Fibroblast of lung (primary cell): ENCODE data around the gene CHRM5. TPM values are rescaled to one million over a fixed set of nuclear protein-coding genes. Genes with fewer than 3 reads are reported as not detected.

Source experiments
- DNase-seq, 2 donors: peaks; one replicate each; pipeline versions ENCODE4 v3.0.0 to v3.0.0-alpha.2; 2010; ENCODE audit warnings: low read depth in 2 of 2
- H2AFZ ChIP-seq: 2 replicates; pipeline ENCODE4 v1.5.1; 2012; ENCODE audit warnings: low read length, control low read depth, inconsistent platforms
- H3K27ac ChIP-seq: 2 replicates; pipeline ENCODE4 v1.5.1; 2011; ENCODE audit warnings: low read length, control low read depth; ENCODE audit not compliant: insufficient read depth
- H3K27me3 ChIP-seq: 2 replicates; pipeline ENCODE4 v1.5.1; 2011; ENCODE audit warnings: mild to moderate bottlenecking, low read length; ENCODE audit not compliant: control insufficient read depth, insufficient read depth
- H3K36me3 ChIP-seq: 2 replicates; pipeline ENCODE4 v1.5.1; 2011; ENCODE audit warnings: low read length; ENCODE audit not compliant: control insufficient read depth, insufficient read depth
- H3K4me1 ChIP-seq: 2 replicates; pipeline ENCODE4 v1.5.1; 2011; ENCODE audit warnings: low read length; ENCODE audit not compliant: control insufficient read depth, insufficient read depth; ENCODE audit errors: extremely low read depth
- H3K4me2 ChIP-seq: 2 replicates; pipeline ENCODE4 v1.5.1; 2011; ENCODE audit warnings: low read length, control low read depth; ENCODE audit not compliant: insufficient read depth; ENCODE audit errors: extremely low read depth
- H3K4me3 ChIP-seq, 4 experiments: fragments of 200-600 bp in 1 of 4; sonication (generic) in 1 of 4; replicated peaks in 1 of 4; 2 replicates each; pipeline ENCODE4 v1.5.1; 2011 to 2016; ENCODE audit warnings: low read length in 4 of 4, low read depth in 3 of 4, mild to moderate bottlenecking in 3 of 4, control low read depth in 2 of 4, inconsistent platforms in 1 of 4, mixed read lengths in 1 of 4; ENCODE audit not compliant: insufficient read depth in 1 of 4; ENCODE audit errors: control extremely low read depth in 1 of 4
- H3K79me2 ChIP-seq: 2 replicates; pipeline ENCODE4 v1.5.1; 2012; ENCODE audit warnings: mild to moderate bottlenecking, low read length, inconsistent platforms; ENCODE audit not compliant: control insufficient read depth, insufficient read depth
- H3K9ac ChIP-seq: 2 replicates; pipeline ENCODE4 v1.5.1; 2011; ENCODE audit warnings: mild to moderate bottlenecking, low read length, control low read depth; ENCODE audit not compliant: insufficient read depth
- H3K9me3 ChIP-seq: 2 replicates; pipeline ENCODE4 v1.5.1; 2012; ENCODE audit warnings: low read depth, low read length; ENCODE audit not compliant: control insufficient read depth, insufficient read depth
- H4K20me1 ChIP-seq: 2 replicates; pipeline ENCODE4 v1.5.1; 2011; ENCODE audit warnings: low read length; ENCODE audit not compliant: control insufficient read depth, insufficient read depth; ENCODE audit errors: extremely low read depth
- CTCF ChIP-seq, 2 donors: IDR thresholded peaks in 1 of 2; conservative IDR thresholded peaks in 1 of 2; 1 replicate in 1 of 2; 2 replicates in 1 of 2; pipeline ENCODE4 v1.5.1; 2011 to 2012; ENCODE audit warnings: low read length in 2 of 2, control low read depth in 1 of 2, inconsistent platforms in 1 of 2, low read depth in 1 of 2, mild to moderate bottlenecking in 1 of 2
- EZH2 ChIP-seq: IDR thresholded peaks from 2 replicates; pipeline ENCODE4 v1.5.1; 2012; ENCODE audit warnings: low read length, control low read depth, mild to moderate bottlenecking; ENCODE audit errors: missing control alignments
- polyA plus RNA-seq, 2 donors: library from polyadenylated mRNA; depleted of rRNA in 1 of 2; stranded (reverse) in 1 of 2; unstranded in 1 of 2; fragments of >200 nt; gene quantifications; 2 replicates each; pipeline ENCODE4 v1.2.1, GENCODE V29; 2011 to 2012; ENCODE audit warnings: missing spikeins in 1 of 2
- total RNA-seq: library from RNA; depleted of rRNA; stranded (reverse); fragments of >200 nt; gene quantifications from 2 replicates; pipeline ENCODE4 v1.2.1, GENCODE V29; 2014

CHRM5 gene
- total and polyA plus RNA-seq, 2 donors (not counting 1 experiment from before 2014, with no cell fraction given): 0.03 TPM; not detected in 1

DNA sequence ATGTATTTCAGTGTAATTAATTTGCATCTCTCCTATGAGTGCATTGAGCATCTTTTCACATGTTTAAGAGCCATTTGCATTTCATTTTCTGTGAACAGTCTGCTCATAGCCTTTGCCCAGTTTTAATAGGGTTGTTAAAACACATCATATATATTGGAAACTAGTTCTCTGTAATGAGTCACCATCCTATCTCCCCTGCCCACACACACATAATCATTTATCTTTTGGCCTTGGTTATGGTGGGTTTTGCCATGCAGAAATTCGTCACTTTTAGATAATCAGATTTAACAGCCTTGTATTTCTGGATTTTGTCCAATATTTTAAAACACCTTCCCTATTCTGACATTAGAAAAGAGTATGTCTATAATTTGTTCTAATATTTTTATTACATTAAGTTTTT, 11.9 kb upstream of the CHRM5 start:
- Histone ChIP-seq H2AFZ (no peak overlapping the region), H3K4me2 (no peak overlapping the region), H3K4me1 (no peaks in the 10 kb centered on the region), H3K36me3 (no peaks in the 10 kb centered on the region), H3K79me2 (no peaks in the 10 kb centered on the region), H3K9me3 (no peaks in the 10 kb centered on the region), H3K4me3 (no peak overlapping the region), H4K20me1 (no peaks in the 10 kb centered on the region), H3K27ac (no peak overlapping the region), H3K9ac (no peak overlapping the region), H3K27me3 (no peaks in the 10 kb centered on the region)
- no peak for TF ChIP-seq CTCF (conservative IDR thresholded peaks at IDR 0.05 in 1 of 2, IDR thresholded peaks at IDR 0.05 in 1 of 2; ENCODE audit: low read depth in 1 of 2, low read length in 2 of 2)
- TF ChIP-seq EZH2: no peak
- peak in 1 of 2 donors; percentile 70 for DNase-seq

DNA sequence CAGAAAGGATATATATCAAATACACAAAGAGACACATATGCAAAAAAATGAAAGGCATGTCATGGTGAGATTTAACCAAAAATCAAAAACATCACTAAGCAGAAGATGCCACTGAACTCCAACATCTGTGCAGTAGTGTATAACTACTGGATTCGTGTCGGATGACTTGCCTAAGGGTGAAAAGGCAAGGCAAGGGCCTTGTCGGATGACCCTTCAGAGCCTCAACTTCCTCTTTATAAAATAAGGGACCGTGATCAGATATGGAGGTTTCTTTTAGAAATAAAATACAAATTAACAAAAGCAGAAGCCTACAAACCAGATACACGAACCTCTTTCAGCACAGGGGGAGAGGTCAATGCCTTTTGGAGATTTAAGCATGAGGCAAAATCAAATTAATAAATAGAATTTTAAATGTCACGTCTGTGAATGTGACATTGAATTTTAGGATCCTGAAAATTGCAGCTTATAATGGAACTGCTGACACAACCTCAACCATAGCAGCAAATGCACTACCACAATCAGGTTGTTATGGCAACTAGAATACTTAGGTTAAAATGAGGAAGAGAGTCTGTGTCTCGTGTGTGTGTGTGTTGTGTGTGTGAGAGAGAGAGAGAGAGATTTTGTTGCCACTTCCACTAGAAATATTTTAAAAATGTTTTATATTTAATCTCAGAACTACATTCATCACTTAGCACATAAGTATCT, 8.3 kb upstream of the CHRM5 start:
- Histone ChIP-seq H3K79me2 (no peaks in the 10 kb centered on the region), H3K4me3 (no peak overlapping the region)
- TF ChIP-seq CTCF (conservative IDR thresholded peaks at IDR 0.05 in 1 of 2, IDR thresholded peaks at IDR 0.05 in 1 of 2; ENCODE audit: low read depth in 1 of 2, low read length in 2 of 2): no peak
- TF ChIP-seq EZH2: no peak

GRCh38 chr15:33960549-33960935, 7.8 kb upstream of the CHRM5 start:
- DNase-seq: no peak
- Histone ChIP-seq H3K27me3 (no peaks in the 10 kb centered on the region), H3K79me2 (no peaks in the 10 kb centered on the region), H4K20me1 (no peaks in the 10 kb centered on the region), H3K9ac (no peak overlapping the region), H3K4me3 (no peak overlapping the region), H2AFZ (no peak overlapping the region), H3K27ac (no peak overlapping the region), H3K4me1 (no peaks in the 10 kb centered on the region), H3K9me3 (no peaks in the 10 kb centered on the region), H3K36me3 (no peaks in the 10 kb centered on the region), H3K4me2 (no peak overlapping the region)
- TF ChIP-seq CTCF (conservative IDR thresholded peaks at IDR 0.05 in 1 of 2, IDR thresholded peaks at IDR 0.05 in 1 of 2; ENCODE audit: low read depth in 1 of 2, low read length in 2 of 2): no peak
- no peak for TF ChIP-seq EZH2

More for the DNA sequence above, 8.3 kb upstream of the CHRM5 start:
- Histone ChIP-seq H3K9ac (no peak overlapping the region), H4K20me1 (no peaks in the 10 kb centered on the region), H3K36me3 (no peaks in the 10 kb centered on the region), H2AFZ (no peak overlapping the region), H3K27ac (no peak overlapping the region), H3K9me3 (no peaks in the 10 kb centered on the region), H3K4me1 (no peaks in the 10 kb centered on the region), H3K27me3 (no peaks in the 10 kb centered on the region), H3K4me2 (no peak overlapping the region)
- DNase-seq: no peak
